Measurements from ENCODE around the gene CDC42BPB.

DNA sequence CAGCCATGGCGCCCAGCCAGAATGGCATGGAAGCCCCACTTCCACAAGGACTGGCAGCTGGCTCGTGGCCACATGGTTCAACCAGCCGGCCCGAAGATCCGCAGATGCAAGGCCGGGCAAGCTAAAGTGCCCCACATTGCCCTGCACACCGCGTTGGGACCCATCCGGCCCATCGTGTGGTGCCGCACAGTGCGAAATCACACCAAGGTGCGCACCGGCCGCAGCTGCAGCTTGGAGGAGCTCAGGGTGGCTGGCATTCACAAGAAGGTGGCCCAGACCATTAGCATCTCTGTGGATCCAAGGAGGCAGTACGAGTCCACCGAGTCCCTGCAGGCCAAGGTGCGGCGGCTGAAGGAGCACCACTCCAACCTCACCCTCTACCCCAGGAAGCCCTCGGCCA is 15.9 kb downstream of the CDC42BPB start:
- TF ChIP-seq, protein P1, sequence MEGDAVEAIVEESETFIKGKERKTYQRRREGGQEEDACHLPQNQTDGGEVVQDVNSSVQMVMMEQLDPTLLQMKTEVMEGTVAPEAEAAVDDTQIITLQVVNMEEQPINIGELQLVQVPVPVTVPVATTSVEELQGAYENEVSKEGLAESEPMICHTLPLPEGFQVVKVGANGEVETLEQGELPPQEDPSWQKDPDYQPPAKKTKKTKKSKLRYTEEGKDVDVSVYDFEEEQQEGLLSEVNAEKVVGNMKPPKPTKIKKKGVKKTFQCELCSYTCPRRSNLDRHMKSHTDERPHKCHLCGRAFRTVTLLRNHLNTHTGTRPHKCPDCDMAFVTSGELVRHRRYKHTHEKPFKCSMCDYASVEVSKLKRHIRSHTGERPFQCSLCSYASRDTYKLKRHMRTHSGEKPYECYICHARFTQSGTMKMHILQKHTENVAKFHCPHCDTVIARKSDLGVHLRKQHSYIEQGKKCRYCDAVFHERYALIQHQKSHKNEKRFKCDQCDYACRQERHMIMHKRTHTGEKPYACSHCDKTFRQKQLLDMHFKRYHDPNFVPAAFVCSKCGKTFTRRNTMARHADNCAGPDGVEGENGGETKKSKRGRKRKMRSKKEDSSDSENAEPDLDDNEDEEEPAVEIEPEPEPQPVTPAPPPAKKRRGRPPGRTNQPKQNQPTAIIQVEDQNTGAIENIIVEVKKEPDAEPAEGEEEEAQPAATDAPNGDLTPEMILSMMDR (IDR thresholded peaks at IDR 0.05) = no peak
- no peak for TF ChIP-seq POLR2A (IDR thresholded peaks at IDR 0.05)

Measured in suprapubic skin (tissue), 3 donors.